PFSK-1 (cell line): Measurements from ENCODE around the gene UCMA.

Source experiments
- FOXP2 ChIP-seq: optimal IDR thresholded peaks from 2 replicates; pipeline ENCODE3; 2011; ENCODE audit warnings: borderline replicate concordance, control low read depth, inconsistent platforms; ENCODE audit not compliant: insufficient read depth; ENCODE audit errors: extremely low read length, extremely low read depth
- POLR2AphosphoS5 ChIP-seq: IDR thresholded peaks from 2 replicates; pipeline ENCODE4 v1.6.1; 2012; ENCODE audit warnings: low read depth, mild to moderate bottlenecking, control low read depth, low read length, moderate library complexity
- TAF1 ChIP-seq: IDR thresholded peaks from 2 replicates; pipeline ENCODE4 v1.6.1; 2012; ENCODE audit warnings: low read length, control low read depth, borderline replicate concordance; ENCODE audit not compliant: insufficient read depth
- TF ChIP-seq, protein P1 (sequence below), 2 experiments: IDR thresholded peaks; 2 replicates each; pipeline versions ENCODE4 v1.6.1 to v1.8.0; 2011 to 2012; ENCODE audit warnings: low read depth in 2 of 2, low read length in 2 of 2, control low read depth in 1 of 2, inconsistent platforms in 1 of 2, mild to moderate bottlenecking in 1 of 2, moderate library complexity in 1 of 2; ENCODE audit not compliant: insufficient read depth in 1 of 2

DNA sequence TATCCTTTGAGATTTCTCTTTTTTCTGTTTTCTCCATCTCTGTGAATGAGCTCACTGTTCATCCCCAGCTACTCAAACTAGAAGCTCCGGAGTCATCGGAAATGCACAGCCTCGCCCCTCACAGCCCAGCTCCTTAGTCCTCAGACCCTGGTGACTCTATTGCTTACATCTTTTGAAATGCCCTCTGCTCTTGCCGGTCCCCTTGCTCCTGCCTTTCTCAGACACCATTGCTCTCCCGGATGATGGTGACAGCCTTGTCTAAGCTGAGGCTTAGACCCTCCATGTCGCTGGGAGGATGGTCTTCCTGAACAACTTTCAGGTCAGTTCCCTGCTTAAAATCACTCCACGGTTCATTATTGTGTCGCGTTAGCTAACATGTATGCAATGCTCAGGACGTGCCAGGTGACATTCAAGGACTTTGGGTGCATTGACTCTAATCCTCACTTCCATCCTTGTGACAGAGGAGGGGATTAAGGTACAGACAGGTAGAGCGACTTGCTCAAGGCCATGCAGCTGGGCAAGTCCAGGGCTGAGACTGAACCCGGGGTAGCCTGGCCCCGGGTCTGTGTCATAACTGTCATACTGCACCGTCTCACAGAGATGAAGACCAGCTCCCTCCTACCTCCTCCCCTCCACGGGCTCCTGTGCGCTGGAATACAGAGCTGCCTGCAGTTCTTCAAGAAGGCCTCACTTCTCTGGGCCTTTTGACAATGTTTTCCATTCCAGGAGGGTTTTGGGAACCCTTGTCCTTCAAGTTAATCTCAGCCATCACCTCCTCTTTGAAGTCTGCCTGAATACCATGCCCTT, 4.3 kb upstream of the UCMA start:
- TF ChIP-seq POLR2AphosphoS5 (no peak), FOXP2 (no peak), TAF1 (no peak)
- TF ChIP-seq, protein P1, sequence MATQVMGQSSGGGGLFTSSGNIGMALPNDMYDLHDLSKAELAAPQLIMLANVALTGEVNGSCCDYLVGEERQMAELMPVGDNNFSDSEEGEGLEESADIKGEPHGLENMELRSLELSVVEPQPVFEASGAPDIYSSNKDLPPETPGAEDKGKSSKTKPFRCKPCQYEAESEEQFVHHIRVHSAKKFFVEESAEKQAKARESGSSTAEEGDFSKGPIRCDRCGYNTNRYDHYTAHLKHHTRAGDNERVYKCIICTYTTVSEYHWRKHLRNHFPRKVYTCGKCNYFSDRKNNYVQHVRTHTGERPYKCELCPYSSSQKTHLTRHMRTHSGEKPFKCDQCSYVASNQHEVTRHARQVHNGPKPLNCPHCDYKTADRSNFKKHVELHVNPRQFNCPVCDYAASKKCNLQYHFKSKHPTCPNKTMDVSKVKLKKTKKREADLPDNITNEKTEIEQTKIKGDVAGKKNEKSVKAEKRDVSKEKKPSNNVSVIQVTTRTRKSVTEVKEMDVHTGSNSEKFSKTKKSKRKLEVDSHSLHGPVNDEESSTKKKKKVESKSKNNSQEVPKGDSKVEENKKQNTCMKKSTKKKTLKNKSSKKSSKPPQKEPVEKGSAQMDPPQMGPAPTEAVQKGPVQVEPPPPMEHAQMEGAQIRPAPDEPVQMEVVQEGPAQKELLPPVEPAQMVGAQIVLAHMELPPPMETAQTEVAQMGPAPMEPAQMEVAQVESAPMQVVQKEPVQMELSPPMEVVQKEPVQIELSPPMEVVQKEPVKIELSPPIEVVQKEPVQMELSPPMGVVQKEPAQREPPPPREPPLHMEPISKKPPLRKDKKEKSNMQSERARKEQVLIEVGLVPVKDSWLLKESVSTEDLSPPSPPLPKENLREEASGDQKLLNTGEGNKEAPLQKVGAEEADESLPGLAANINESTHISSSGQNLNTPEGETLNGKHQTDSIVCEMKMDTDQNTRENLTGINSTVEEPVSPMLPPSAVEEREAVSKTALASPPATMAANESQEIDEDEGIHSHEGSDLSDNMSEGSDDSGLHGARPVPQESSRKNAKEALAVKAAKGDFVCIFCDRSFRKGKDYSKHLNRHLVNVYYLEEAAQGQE (IDR thresholded peaks at IDR 0.05; ENCODE audit: insufficient read depth in 1 of 2, low read depth in 2 of 2, low read length in 2 of 2) = no peak
